ENCODE measurements around the gene SLC15A4. TPM values are rescaled to one million over a fixed set of nuclear protein-coding genes. Genes with fewer than 3 reads are reported as not detected.

Gene SLC15A4
- polyA plus RNA-seq, 3 donors from 2014 or later, result 36.3 to 39.2 (median 39.0) TPM

GRCh38 chr12:128792398-128792797, 31.4 kb downstream of the SLC15A4 start:
- peak overlapping the region; percentile 97 to 100 (median 100) for H3K27ac Mint-ChIP-seq
- H3K4me3 Mint-ChIP-seq, result peak overlapping the region; percentile 80 to 87 (median 85)
- H3K9me3 Mint-ChIP-seq, result peaks cover 0 to 2% (median 0%) of the 10 kb centered on the region in 6 donors
- H3K36me3 Mint-ChIP-seq, result peaks cover 44 to 56% (median 46%) of the 10 kb centered on the region in 3 donors
- H3K27me3 Mint-ChIP-seq (ENCODE audit: low read depth in 3 of 3), result peaks cover 39 to 49% (median 46%) of the 10 kb centered on the region in 3 donors
- DNase-seq, result peak in 2 of 3 donors; percentile 32 to 38
- H3K4me1 Mint-ChIP-seq, result peaks cover 82 to 83% of the 10 kb centered on the region in 2 donors

GRCh38 chr12:128791395-128792322, 32.1 kb downstream of the SLC15A4 start:
- peaks cover 79% of the 10 kb centered on the region in 2 donors for H3K4me1 Mint-ChIP-seq
- peaks cover 33 to 42% (median 39%) of the 10 kb centered on the region in 3 donors for H3K27me3 Mint-ChIP-seq (ENCODE audit: low read depth in 3 of 3)
- H3K9me3 Mint-ChIP-seq, result peaks cover 0 to 2% (median 0%) of the 10 kb centered on the region in 6 donors
- peaks cover 42 to 49% (median 44%) of the 10 kb centered on the region in 3 donors for H3K36me3 Mint-ChIP-seq
- H3K4me3 Mint-ChIP-seq, result peak overlapping the region; percentile 80 to 87 (median 85)
- peak overlapping the region; percentile 97 to 100 (median 100) for H3K27ac Mint-ChIP-seq
- DNase-seq, result peak; percentile 57 to 66 (median 60)

DNA sequence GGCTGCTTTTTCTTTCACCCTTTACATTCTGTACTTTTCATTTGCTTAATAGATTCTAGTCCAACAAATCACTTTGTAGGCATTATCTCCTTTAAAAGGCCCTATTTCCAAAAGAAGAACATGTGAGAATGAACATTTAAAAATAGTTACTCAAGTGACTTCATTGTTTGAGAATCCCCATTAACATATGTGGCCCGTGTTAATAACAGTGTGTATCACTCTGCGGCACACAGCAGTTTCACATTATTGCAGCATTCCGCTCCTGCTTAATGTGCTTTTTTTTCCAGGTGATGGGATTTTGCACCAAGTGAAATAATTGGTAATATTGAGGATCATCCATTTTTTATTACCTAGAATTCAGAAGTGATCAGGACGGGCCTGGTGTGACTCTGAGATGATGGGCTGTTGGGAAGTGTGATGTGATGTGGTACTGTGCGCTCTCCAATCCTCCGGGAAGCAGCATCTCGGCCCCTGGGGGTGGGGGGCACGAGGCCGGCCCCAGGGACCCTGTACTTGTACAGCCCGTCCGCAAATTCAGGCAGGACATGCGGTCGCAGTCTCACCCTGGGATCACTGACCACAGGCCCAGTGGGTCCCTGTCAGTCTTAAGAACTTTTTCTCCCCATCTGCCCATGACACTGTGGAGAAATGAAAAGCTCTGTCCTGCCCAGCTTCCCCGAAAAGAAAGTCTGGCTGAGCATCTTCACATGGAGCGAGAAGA, 32.9 kb downstream of the SLC15A4 start:
- peak overlapping the region in 3 of 5 donors; percentile 17 to 87 (median 84) for H3K4me3 Mint-ChIP-seq

DNA sequence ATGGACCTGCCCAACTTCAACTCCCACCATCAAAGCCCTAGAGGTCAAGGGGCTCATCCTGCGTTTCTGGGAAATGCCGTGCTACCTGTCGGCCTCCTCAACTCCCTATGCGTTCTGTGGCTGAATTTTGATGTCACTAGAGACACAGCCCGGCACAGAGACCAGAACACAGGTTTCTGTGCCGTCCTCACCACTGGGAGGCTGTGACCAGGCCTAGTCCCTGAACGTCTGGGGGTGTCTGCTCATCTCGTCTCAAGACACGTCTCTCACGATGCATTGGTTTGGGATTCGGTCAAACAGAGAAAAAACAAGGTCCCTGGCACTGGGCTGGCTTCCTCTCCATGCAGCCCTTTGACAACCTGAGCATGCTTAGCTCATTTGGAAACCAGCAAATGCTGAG, 33.5 kb downstream of the SLC15A4 start:
- no peak for DNase-seq
- no peaks in the 10 kb centered on the region for H3K9me3 Mint-ChIP-seq
- peaks cover 30 to 36% (median 36%) of the 10 kb centered on the region in 3 donors for H3K36me3 Mint-ChIP-seq
- peak overlapping the region; percentile 97 to 100 (median 100) for H3K27ac Mint-ChIP-seq
- peaks cover 21 to 28% (median 24%) of the 10 kb centered on the region in 3 donors for H3K27me3 Mint-ChIP-seq (ENCODE audit: low read depth in 3 of 3)
- no peak overlapping the region for H3K4me3 Mint-ChIP-seq
- H3K4me1 Mint-ChIP-seq, result peaks cover 70 to 72% of the 10 kb centered on the region in 2 donors

More for the DNA sequence above, 32.9 kb downstream of the SLC15A4 start:
- peaks cover 71 to 72% of the 10 kb centered on the region in 2 donors for H3K4me1 Mint-ChIP-seq
- H3K27me3 Mint-ChIP-seq (ENCODE audit: low read depth in 3 of 3), result peaks cover 24 to 33% (median 30%) of the 10 kb centered on the region in 3 donors
- DNase-seq, result no peak
- no peaks in the 10 kb centered on the region for H3K9me3 Mint-ChIP-seq
- peak overlapping the region; percentile 97 to 100 (median 100) for H3K27ac Mint-ChIP-seq
- peaks cover 33 to 42% (median 39%) of the 10 kb centered on the region in 3 donors for H3K36me3 Mint-ChIP-seq

DNA sequence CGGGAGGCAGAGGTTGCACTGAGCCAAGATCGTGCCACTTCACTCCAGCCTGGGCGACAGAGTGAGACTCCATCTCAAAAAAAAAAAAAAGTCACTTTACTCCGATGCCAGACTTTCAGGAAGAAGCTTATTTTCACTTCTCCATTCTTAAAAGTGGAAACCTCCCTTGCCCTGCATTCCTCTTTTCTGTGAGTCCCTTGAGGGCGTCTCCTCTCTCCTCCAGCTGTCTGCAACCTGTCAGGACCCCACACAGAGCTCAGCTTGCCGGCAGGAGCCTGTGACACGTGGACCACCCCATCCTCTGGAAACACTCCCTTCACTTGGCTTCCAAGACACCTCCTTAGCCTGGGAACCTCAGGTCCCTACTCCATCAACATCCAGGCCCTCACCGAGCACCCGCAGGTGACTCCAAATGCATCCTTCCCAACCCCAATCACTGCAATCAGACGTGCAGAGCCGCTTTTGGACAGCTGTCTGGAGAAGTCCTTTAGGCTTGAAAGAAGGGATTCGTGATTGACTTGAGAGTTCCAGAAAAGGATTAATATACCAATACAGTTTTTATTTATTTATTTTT, 34.3 kb downstream of the SLC15A4 start:
- peaks cover 25 to 31% (median 29%) of the 10 kb centered on the region in 3 donors for H3K36me3 Mint-ChIP-seq
- no peak overlapping the region for H3K4me3 Mint-ChIP-seq
- peaks cover 66 to 70% of the 10 kb centered on the region in 2 donors for H3K4me1 Mint-ChIP-seq
- no peak for DNase-seq
- H3K9me3 Mint-ChIP-seq, result no peaks in the 10 kb centered on the region
- H3K27ac Mint-ChIP-seq, result peak overlapping the region; percentile 75 to 86 (median 80)
- H3K27me3 Mint-ChIP-seq (ENCODE audit: low read depth in 3 of 3), result peaks cover 14 to 20% (median 17%) of the 10 kb centered on the region in 3 donors

- H3K4me1 Mint-ChIP-seq, result peaks cover 65 to 70% of the 10 kb centered on the region in 2 donors
These were observed 35.9 kb downstream of the SLC15A4 start for GRCh38 chr12:128787827-128788226.

GRCh38 chr12:128786741-128787391, 36.9 kb downstream of the SLC15A4 start:
- DNase-seq, result no peak
- Mint-ChIP-seq H3K4me3 (no peak overlapping the region), H3K27ac (peak overlapping the region in 4 of 6 donors; percentile 36 to 71 (median 49)), H3K4me1 (peaks cover 62 to 68% of the 10 kb centered on the region in 2 donors), H3K36me3 (peaks cover 9 to 16% (median 15%) of the 10 kb centered on the region in 3 donors), H3K27me3 (ENCODE audit: low read depth in 3 of 3) (peaks cover 16 to 18% (median 17%) of the 10 kb centered on the region in 3 donors), H3K9me3 (no peaks in the 10 kb centered on the region)

More at GRCh38 chr12:128787827-128788226, 35.9 kb downstream of the SLC15A4 start:
- DNase-seq, result no peak
- H3K36me3 Mint-ChIP-seq, result peaks cover 18 to 24% (median 20%) of the 10 kb centered on the region in 3 donors
- peak overlapping the region in 4 of 6 donors; percentile 51 to 78 (median 74) for H3K27ac Mint-ChIP-seq
- no peak overlapping the region for H3K4me3 Mint-ChIP-seq
- no peaks in the 10 kb centered on the region for H3K9me3 Mint-ChIP-seq
- H3K27me3 Mint-ChIP-seq (ENCODE audit: low read depth in 3 of 3), result peaks cover 17 to 18% (median 18%) of the 10 kb centered on the region in 3 donors

DNA sequence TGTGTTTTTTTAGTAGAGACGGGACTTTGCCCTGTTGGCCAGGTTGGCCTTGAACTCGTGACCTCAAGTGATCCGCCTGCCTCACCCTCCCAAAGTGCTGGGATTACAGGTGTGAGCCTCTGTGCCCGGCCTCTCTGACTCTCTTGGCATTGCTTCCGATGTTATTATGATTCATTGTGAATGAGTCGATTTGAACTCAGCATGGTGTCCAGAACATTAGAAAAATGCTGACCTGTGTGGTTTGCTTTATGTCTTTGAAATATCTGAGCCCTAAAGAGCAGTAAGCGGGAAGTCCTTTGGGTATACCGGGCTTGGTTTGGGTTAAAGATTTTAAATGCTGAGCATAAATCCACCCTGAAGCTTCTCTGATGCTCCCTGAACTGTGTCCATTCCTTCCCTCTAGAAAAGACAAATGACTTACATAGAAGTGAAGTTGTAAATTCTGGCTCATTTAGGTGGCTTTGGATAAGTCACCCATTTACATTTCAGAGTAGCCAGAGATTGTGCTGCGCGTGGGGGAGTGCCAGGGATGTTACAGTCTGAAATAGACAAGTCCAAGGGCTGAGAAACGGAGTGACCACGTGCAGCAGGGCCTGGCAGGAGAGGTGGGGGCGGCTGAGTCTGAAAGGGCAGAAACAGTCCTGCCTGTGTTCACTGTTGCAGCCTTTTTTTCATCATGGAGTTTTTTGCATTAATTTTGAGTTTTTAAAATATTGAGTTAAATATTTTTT, 39.6 kb downstream of the SLC15A4 start:
- H3K4me1 Mint-ChIP-seq, result peaks cover 40 to 53% of the 10 kb centered on the region in 2 donors
- peak overlapping the region in 4 of 5 donors; percentile 15 to 94 (median 50) for H3K4me3 Mint-ChIP-seq
- H3K9me3 Mint-ChIP-seq, result no peaks in the 10 kb centered on the region
- peaks cover 13 to 18% (median 16%) of the 10 kb centered on the region in 3 donors for H3K27me3 Mint-ChIP-seq (ENCODE audit: low read depth in 3 of 3)
- peak overlapping the region; percentile 98 to 100 (median 99) for H3K27ac Mint-ChIP-seq
- peaks cover 0 to 4% (median 0%) of the 10 kb centered on the region in 3 donors for H3K36me3 Mint-ChIP-seq
- no peak for DNase-seq

DNA sequence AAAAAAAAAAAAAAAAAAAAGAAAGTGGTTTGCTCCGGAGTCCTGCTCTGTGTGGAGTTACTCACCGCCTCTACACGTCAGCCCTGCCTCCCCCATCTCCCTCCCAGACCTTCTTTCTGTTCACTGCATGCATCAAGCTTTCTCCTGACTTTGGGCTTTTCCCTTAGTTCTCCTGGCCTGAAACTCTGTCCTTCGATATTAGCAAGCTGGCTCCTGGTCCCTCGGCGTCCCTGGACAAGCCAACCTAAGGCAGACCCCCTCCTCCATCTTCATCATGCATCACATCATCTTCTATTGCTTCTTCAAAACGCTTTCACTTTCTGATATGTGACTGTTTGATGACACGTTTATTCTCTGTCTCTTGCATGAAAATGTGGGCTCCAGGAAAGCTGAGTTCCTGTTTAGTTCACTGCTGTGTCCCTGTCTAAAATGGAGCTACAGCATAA, 40.6 kb downstream of the SLC15A4 start:
- H3K27me3 Mint-ChIP-seq (ENCODE audit: low read depth in 3 of 3), result peaks cover 13 to 18% (median 16%) of the 10 kb centered on the region in 3 donors
- H3K36me3 Mint-ChIP-seq, result peaks cover 0 to 4% (median 0%) of the 10 kb centered on the region in 3 donors
- no peaks in the 10 kb centered on the region for H3K9me3 Mint-ChIP-seq
- peak overlapping the region; percentile 79 to 94 (median 89) for H3K4me3 Mint-ChIP-seq
- DNase-seq, result peak; percentile 79 to 84 (median 82)
- peak overlapping the region; percentile 98 to 100 (median 99) for H3K27ac Mint-ChIP-seq
- H3K4me1 Mint-ChIP-seq, result peaks cover 41 to 54% of the 10 kb centered on the region in 2 donors

GRCh38 chr12:128779901-128780300, 43.9 kb downstream of the SLC15A4 start:
- no peaks in the 10 kb centered on the region for H3K9me3 Mint-ChIP-seq
- peak overlapping the region; percentile 42 to 81 (median 63) for H3K27ac Mint-ChIP-seq
- no peak overlapping the region for H3K4me3 Mint-ChIP-seq
- H3K4me1 Mint-ChIP-seq, result peaks cover 25 to 36% of the 10 kb centered on the region in 2 donors
- H3K36me3 Mint-ChIP-seq, result peaks cover 0 to 4% (median 0%) of the 10 kb centered on the region in 3 donors
- DNase-seq, result no peak
- peaks cover 13 to 18% (median 16%) of the 10 kb centered on the region in 3 donors for H3K27me3 Mint-ChIP-seq (ENCODE audit: low read depth in 3 of 3)

GRCh38 chr12:128772249-128772648, 51.5 kb downstream of the SLC15A4 start:
- Mint-ChIP-seq H3K36me3 (no peaks in the 10 kb centered on the region), H3K9me3 (no peaks in the 10 kb centered on the region), H3K4me1 (peaks cover 8 to 22% of the 10 kb centered on the region in 2 donors), H3K27me3 (ENCODE audit: low read depth in 3 of 3) (peaks cover 0 to 2% (median 0%) of the 10 kb centered on the region in 3 donors), H3K4me3 (no peak overlapping the region), H3K27ac (no peak overlapping the region)
- DNase-seq, result no peak

GRCh38 chr12:128771681-128772080, 52.1 kb downstream of the SLC15A4 start:
- H3K27ac Mint-ChIP-seq, result no peak overlapping the region
- no peaks in the 10 kb centered on the region for H3K36me3 Mint-ChIP-seq
- DNase-seq, result no peak
- H3K4me1 Mint-ChIP-seq, result peaks cover 8 to 28% of the 10 kb centered on the region in 2 donors
- peaks cover 0 to 2% (median 0%) of the 10 kb centered on the region in 3 donors for H3K27me3 Mint-ChIP-seq (ENCODE audit: low read depth in 3 of 3)
- no peaks in the 10 kb centered on the region for H3K9me3 Mint-ChIP-seq
- no peak overlapping the region for H3K4me3 Mint-ChIP-seq

Measured in immature natural killer cell (primary cell).